NCI-H2196 treated with DMSO at 0.1 percent for 48 hours (cell line): ENCODE results near the gene CUBN.
"Not testable (repeated sequence)": the region's sequence is repeated elsewhere in the genome, so short reads cannot be mapped to it uniquely, and the experiment has no call there.

Source experiments
- DNase-seq: peaks from one replicate; lab custom pipeline; 2025; ENCODE audit not compliant: unreplicated experiment; lab: John Stamatoyannopoulos, UW

CUBN gene

DNA sequence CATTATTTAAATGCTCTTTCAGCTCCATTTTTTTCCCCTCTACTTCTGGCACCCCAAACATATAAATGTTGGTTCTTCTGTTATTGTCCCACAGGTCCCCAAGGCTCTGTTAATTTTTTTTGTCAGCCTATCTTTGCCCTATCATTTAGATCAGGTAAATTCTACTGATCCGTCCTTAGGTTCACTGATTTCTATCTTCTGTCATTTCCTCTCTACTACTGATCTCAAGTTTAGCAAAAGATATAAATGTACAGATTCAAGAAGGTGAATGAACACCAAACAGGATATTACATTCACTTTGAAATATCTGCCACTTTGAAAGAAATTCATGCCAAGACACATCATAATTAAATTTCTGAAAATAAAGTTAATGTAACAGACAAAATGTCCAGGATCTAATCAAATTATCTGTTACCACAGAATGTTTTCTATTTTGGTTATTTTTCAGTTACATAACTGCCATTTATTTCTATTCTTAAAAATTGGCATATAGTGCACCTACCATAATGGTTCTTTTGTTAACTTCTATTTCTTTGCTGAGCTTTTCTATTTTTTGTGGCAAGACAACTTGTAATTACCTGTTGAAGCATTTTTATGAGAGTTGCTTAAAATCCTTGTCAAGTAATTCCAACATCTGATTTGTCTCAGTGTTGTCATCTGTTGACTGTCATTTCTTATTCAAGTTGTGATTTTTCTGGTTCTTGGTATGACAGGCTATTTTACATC is 12.1 kb upstream of the CUBN start:
- DNase-seq, result no peak

DNA sequence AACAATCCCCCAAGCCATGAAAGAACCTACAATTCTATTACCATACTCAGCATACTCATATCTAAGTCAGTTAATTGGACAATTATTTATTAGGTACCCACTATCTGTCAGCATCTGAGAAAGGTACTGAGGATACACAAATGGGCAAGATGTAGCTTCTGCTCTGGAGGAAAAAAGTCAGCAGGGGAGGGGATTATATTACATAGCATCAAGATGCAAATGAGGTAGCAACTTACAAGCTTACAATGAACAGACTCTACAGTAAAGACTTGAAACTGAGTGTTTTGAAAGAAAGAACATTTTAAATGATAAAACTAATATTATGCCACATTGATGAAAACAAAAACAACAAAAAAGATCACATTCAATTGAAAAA is 10.8 kb upstream of the CUBN start:
- DNase-seq, result no peak

DNA sequence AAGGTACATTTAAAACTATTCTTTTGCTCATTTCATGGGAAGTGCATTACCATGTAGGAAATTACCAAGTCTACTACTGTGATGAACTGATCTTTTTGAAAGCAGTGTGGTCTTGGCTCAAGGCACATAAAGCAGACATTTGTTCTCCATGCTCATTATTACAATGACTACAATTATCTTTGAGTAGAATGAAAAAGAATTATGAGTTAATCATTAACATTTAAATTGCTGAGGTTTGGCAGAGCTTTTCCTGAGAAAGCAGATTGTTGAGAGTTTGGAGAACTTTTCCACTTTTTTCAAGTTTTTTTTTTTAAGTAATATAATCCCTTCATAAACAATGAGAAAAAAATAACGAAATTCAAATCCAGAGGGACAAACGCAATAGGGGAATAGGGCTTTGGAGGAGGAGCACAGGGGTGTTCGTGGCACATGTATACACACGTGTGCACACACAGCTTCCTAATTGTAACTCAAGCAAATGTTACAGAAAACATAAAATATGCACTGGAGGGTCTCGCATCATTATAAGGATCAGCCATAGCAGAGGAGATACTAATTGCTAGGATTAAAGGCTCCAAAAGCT is 8.9 kb upstream of the CUBN start:
- no peak for DNase-seq

DNA sequence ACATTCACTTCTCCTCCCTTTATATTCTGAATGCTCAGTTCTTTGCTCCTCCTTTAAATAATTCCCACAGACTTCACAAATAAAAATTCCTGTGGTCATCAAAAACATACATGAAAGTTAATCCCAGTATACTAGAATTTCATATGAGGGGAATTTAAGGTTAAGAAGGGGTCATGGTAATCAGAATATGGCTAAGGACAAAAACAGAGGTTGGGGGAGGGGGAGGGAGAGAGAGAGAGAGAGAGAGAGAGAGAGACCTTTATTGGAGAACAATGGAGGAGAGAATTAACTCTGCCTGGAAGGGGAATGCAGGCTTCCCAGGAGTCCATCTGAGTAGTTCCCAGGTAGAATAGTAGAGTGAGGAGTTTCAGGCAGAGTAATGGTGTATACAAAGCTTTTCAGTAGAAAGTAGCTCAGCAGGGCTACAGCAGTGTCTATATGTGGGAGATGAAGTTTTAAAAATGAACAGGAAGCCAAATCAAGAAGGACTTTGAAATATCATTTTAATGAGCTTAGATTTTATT is 5.2 kb upstream of the CUBN start:
- no peak for DNase-seq

DNA sequence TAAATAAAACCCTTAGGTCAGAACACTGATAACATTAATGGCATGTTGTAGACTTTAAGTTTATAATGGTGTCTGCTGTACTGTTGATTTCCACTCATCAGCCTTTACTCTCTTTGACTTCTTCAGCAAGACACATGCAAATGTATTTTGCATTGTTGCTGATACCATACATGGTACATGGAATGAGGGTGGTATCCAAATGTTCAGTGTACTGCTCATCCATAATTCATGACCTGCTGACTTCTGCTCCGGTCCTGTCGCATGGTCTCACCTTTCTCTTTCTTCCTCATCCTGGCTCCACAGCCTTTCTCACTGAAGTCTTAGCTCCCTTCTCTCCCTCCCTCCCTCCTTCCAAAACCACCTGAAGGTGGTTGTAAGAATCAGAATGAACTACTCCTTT is 4.7 kb upstream of the CUBN start:
- DNase-seq, result no peak

DNA sequence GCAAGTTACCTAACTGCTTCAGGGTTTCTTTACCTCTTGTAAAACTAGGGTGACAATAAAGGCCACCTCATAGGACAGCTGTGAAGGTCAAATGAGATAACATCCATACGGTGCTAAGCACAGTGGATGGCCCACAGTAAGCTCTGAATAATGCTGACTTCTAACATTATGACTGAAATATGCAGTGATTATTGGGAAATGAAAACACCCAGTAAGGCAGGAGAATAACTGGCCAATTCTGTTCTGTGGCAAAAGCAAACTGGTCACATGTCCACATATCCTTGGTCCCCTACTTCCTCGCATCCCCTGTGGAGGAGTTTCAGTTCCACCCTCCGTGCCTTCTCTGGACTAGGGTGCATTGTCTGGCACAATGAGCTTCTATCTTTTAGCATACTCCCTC is 1.4 kb downstream of the CUBN start:
- no peak for DNase-seq

DNA sequence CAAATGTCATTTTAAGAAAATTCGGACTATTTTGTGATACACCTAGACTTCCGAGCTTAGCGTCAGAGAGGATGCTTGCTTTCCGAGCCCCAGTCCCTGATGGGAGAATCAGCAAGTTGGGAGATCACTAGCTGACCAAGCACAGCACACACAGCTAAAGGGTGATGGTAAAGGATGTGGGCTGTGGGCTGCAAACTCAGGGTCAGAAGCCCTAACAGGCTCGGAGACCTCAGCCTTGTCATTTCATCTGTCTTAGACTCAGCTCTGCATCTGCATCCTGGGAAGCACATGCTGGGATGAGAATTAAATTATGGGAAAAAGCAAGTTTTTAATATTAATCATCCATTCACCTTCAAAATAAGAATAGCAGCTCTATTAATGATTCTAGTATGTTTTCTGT is 3.3 kb downstream of the CUBN start:
- DNase-seq, result no peak

DNA sequence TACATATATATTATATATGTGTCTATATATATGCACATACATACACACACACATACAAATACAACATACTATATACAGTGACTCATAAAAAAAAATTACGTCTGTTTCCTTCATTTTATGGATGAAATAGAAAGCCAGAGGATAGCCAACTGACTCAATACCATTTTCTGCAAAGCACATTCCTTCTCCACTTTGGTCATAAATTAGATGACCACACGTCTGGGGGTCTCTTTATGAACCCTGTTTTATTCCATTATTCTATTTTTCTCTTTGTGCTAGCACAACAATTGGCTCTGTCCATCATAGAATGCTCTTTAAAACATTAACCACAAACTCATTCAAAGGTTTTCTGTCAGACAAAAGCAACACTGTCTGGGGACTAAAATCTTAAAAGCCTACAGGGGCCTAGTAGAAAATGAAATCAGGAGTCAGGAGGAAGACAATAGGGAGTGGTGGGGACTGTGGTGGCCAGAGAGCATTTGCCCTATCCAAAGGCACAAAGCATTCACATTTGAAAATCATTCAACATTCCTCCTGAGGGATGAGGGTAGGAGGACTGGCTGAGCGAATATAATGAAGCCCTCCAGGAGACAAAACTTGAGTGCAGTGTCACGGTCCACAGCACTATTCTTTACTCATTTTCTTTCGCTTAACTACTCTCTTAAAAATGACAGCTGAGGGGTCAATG is 4.3 kb downstream of the CUBN start:
- no peak for DNase-seq

DNA sequence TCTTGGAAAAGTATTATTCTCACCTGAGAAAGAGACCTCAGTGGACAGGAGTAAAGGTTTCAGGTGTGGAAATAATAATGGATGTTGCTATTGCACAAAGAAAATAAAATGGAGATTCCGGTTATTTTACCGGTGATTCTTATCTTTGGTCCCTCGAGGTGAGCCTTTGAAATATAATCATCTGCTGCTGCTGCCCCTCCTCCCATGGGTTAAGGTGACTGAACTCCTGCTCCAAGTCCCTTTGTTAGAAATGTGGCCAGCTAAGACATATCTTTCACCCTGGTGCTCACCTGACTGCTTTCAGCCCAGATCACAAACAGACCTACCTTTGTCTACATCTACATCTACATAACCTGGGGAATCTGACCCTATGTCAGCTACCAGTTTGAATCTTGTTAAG is 5.7 kb downstream of the CUBN start:
- no peak for DNase-seq

DNA sequence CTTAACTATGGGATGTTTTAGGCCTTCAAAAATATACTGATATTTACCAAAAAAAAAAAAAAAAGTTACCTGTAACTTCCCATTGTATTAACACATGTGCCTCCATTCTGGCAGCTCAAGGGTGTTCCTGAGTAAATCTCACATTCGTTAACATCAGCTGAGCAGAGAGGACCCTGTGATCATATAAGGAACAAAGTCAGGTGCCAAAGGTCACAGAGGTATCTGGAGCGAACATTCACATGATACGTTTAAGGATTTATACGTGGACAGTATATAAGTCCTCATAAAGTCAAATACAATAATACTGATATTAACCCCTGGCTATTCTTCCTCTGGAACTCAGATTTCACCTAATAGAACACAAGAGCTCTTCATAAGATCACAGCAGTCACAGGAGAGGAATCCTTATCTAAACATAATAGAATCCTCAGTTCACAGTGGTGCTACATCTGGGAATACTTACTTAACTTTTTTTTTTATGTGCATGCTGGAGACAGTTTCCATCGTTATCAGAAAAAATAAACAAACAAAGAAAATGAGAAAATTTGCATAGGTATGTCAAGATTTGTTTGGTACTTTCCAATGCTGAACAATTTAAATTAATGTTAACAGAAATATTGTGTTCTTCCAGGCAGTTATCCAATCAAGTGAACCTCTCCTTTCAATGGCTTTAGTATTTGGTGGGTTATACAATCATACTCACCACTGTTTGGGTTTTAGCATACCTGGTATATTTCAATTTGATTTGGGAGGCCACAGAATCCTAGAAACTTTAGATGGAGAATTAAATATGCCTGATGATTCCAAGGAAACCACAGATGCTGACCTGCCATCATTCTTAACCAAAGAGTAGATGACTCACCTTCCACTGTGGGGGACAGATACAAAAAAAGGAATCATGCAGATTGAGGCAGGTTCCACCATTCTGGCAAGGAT is 6.6 kb downstream of the CUBN start:
- DNase-seq, result no peak

DNA sequence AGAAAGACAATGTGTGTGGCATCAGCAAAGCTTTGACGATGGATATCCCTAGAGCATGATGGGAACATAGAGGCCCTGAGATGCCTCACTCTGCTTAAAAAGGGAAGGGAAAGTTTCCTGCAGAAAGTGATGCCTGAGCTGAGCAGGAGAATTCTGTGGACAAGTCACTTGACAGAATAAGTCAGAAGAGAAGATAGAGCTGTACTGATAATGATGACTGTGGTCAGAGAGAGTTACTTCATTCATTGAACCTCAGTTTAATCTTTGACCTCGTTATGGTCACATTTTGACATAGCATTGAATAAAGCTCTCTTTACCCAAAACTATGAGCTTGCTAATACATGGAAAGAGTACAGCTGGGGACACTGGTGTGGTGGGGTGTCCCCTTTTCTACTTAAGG is 7.6 kb downstream of the CUBN start:
- DNase-seq, result no peak

DNA sequence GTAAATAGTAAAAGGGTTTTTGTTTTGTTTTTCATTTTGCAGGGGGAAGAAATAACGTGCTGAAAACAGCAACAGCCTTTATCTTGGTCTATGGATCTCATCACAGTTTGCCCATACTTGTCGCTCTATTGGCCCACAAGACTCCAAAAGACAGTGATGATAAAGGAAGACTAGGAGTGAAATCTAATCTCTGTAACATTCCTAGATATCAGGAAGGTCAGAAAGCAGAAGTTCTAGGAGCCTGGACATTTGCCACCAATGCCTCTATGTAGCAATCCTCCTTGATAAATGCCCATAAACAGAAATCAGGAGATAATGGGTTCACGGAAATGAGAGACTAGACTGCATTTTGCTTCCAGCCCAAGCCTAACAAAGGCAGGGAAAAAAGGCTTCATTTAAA is 8.9 kb downstream of the CUBN start:
- no peak for DNase-seq

DNA sequence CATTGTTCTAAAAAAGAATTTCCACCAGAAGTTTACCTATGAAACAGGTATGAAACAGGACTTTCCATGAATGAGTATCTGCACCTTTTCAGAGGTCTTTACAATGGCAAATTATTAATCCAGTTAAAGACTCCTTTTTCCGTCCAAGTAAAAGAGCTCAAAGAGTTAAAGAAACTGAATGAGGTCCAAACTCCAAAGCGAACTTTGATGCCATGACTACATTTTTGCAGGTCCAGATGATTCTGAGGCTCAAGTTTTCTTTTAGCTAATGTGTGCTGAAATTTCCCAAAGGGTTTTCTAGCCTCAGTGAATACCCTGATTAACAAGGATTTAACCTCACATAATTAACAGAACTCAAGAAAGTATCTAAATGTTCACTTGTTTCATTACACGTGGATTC is 9.8 kb downstream of the CUBN start:
- DNase-seq, result no peak

DNA sequence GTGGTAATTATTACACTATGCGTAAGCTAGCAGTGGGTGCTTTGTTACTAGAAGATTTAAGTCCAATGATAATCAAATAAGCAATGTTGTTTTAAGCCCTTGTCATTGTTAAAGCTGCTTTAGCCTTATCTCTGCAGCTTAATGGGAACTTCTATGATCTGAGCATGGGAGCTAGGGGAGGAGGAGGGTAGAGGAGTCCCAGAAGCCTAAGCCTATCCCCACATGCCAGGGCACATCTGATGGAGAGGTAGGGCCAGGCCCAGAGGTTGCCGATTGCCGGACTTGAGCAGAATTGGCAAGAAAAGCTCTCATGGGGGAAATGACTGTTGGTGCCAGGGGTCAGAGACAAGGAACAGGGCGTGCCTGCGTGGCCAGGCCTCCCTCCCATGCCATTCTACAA is 13.4 kb downstream of the CUBN start:
- DNase-seq, result no peak

DNA sequence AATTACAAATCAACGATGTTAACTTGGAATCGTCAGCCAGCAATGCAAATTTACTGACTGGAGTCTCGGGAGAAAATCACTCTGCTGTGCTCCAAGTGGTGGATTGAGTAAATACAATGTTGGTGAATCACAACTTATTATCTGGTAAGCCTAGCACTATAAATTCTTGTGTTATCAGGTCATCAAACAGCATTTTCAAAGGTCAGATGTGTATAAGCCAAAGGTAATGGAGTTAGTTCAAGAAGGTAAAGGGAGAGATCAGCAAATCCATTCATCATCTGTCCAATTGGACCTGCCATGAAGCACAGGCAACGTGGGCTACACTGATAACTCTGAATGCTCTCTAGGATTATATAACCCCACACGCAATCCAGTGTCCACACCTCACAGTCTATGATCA is 13.9 kb downstream of the CUBN start:
- DNase-seq, result no peak

DNA sequence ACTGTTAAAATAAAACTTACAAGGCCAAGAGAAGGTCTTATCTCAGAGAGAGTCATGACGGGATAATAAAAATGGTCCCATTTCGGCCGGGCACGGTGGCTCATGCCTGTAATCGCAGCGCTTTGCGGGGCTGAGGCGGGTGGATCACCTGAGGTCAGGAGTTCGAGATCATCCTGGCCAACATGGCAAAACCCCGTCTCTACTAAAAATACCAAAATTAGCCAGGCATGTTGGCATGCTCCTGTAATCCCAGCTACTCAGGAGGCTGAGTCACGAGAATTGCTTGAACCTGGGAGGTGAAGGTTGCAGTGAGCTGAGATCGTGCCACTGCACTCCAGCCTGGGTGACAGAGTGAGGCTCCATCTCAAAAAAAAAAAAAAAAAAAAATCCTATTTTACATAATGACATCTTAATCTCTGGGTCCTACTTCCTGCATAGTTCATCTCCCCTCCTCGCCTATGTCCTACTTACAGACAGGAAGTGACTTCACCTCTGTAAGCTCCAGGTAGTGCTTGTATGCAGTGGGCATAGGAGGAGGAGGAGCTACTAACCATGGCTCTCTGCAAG is 14.7 kb downstream of the CUBN start:
- not testable (repeated sequence) for DNase-seq

DNA sequence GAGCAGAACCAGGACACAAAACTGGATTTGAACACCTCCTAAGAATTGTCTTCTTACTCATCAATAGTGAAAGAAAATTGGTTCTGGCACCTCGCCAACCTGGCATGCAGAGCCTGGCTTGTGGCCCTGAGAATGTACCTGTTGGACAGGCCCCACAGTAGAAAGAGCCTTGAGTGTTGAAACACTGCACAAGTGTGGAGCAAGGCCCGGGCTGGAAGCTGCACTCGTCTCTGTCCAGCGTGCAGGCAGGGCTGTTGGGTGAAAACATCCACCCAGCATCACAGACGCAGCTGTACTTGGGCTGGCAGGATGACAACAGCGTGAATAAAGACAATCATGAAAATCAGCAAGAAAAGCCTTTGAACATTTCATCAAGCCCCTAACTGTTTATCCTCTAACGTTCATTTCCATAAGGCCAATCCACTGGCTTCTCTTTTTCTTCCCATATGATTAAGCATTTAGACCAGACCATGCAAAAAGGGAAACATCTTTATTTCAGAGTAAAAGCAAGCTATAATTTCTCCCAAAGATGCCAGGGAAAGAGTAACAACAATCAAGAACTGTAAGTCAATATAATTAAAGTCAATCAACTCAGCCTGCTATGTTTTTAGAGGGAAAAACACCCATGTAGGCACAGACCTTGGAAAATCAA is 15.6 kb downstream of the CUBN start:
- no peak for DNase-seq

DNA sequence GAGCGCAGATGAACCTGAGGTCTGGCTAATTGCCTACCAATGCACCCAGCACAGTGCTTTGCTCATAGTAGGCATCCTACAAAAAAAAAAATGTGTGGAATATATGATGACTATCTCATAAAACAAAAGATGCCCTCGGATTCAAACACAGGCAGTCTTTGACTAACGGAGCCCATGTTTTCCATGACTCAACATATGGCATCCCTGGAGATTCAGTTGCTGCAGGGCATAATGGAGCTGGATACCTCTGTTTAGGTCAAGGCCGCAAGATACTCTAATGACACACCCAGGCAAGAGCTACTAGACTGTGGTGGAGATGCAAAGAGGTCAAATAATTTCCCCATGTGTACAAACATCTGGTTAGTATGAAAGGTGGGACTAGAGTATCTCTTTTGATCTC is 16.3 kb downstream of the CUBN start:
- no peak for DNase-seq

DNA sequence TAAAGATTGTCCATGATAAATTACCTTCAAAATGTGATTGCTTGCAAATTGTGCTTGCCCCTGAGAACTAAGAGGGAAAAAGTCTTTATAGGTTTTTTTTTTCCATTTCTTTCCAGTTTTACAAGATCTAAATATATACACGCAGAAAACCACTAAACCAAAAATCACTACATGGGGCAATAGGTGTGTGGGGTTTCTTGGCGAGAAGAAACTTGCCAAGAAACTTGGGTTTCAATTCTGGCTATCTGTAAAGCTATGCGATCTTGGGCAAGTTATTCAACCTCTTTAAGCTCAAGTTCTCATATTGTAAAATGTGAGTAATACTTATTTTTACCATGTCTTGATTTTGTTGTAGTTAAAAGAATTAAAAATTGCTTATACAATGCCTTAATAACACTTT is 17.0 kb downstream of the CUBN start:
- DNase-seq, result no peak

DNA sequence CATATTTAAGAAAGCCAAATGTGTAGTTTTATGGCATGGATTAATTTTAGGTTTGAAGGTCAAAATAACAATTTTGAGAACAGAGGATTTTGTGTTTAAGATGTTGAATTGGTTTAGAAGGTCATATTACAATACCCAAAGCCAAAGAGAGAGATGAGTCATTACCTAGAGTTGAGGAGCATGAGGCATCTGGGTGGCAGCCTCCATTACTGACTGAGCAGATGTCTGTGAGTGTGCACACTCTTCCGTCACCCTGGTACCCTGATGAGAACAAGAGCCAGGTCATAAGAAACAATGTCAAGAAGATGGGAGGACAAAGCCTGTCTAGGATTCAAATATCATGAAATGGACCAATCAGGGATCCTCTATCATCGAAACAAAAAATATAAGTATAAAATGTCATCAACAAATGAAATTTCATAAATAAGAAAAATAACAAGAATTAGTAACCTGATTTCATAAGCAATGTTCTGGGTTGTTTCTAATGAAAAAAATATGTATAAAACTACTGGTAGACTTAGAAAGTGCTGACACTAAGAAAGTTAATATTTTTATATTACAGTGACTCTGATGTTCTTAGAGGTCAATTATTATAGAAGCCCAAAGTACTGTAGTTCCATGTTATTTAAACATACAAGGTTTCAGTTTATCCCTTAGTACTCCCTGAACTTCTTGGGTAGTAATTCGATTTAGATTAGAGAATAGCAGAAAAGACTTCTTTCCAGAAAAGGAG is 20.0 kb downstream of the CUBN start:
- no peak for DNase-seq
